Measurements from ENCODE around the gene SAP130. TPM values are rescaled to one million over a fixed set of nuclear protein-coding genes. Genes with fewer than 3 reads are reported as not detected.

The SAP130 gene
- polyA plus RNA-seq, 1 donor (not counting 4 experiments of a cell fraction or from before 2014, with no cell fraction given), result 11.6 TPM

GRCh38 chr2:128028668-128029054 lies 802 bp upstream of the SAP130 start:
- Histone ChIP-seq H3K4me3 (ENCODE audit: control insufficient read depth in 2 of 3, extremely low read depth in 1 of 3, insufficient read depth in 2 of 3, low read depth in 1 of 3, low read length in 3 of 3) (peak overlapping the region; percentile 82 to 95 (median 82)), H3K9me1 (ENCODE audit: control insufficient read depth, extremely low read depth, insufficient read depth, low read length) (no peaks in the 10 kb centered on the region), H3K4me1 (ENCODE audit: control insufficient read depth, extremely low read depth, insufficient read depth, low read length) (peaks cover 10% of the 10 kb centered on the region), H3K79me2 (ENCODE audit: control insufficient read depth, insufficient read depth, low read length) (peaks cover 18% of the 10 kb centered on the region), H3K36me3 (ENCODE audit: control insufficient read depth in 2 of 2, extremely low read depth in 1 of 2, insufficient read depth in 2 of 2, low read length in 2 of 2) (no peaks in the 10 kb centered on the region), H3K27me3 (ENCODE audit: control insufficient read depth, extremely low read depth, insufficient read depth, low read length) (no peaks in the 10 kb centered on the region), H3K4me2 (ENCODE audit: control insufficient read depth, extremely low read depth, insufficient read depth, low read depth, low read length) (peak overlapping the region; percentile 72), H3K9ac (ENCODE audit: control insufficient read depth, extremely low read depth, insufficient read depth, low read length) (peak overlapping the region; percentile 73), H4K20me1 (ENCODE audit: control insufficient read depth, extremely low read depth, insufficient read depth, low read length) (no peaks in the 10 kb centered on the region), H3K9me3 (ENCODE audit: control insufficient read depth, low read depth, low read length) (peaks cover 3% of the 10 kb centered on the region), H2AFZ (ENCODE audit: control insufficient read depth, low read length) (peak overlapping the region; percentile 99), H3K27ac (ENCODE audit: control insufficient read depth, insufficient read depth, low read length) (no peak overlapping the region)
- TF ChIP-seq EZH2 (IDR thresholded peaks at IDR 0.05; ENCODE audit: low read length), result no peak
- TF ChIP-seq CTCF (optimal IDR thresholded peaks at IDR 0.05 in 1 of 3, IDR thresholded peaks at IDR 0.05 in 1 of 3, conservative IDR thresholded peaks at IDR 0.05 in 1 of 3; ENCODE audit: extremely low read depth in 1 of 3, insufficient read depth in 2 of 3, low read length in 3 of 3), result no peak
- FAIRE-seq (no peak), DNase-seq (ENCODE audit: low read depth, low spot score) (no peak)
- dilution Hi-C loops (cut with MboI; ENCODE audit: extremely low pct_ligation_motif_present, low sequenced_read_pairs), result no loop called here

GRCh38 chr2:128027278-128027800 lies 520 bp downstream of the SAP130 start:
- DNase-seq (ENCODE audit: low read depth, low spot score), result peak; percentile 88
- Histone ChIP-seq H3K9ac (ENCODE audit: control insufficient read depth, extremely low read depth, insufficient read depth, low read length) (peak overlapping the region; percentile 86), H3K4me3 (ENCODE audit: control insufficient read depth in 2 of 3, extremely low read depth in 1 of 3, insufficient read depth in 2 of 3, low read depth in 1 of 3, low read length in 3 of 3) (peak overlapping the region; percentile 82 to 95 (median 88)), H4K20me1 (ENCODE audit: control insufficient read depth, extremely low read depth, insufficient read depth, low read length) (no peaks in the 10 kb centered on the region), H3K27me3 (ENCODE audit: control insufficient read depth, extremely low read depth, insufficient read depth, low read length) (no peaks in the 10 kb centered on the region), H2AFZ (ENCODE audit: control insufficient read depth, low read length) (peak overlapping the region; percentile 89), H3K79me2 (ENCODE audit: control insufficient read depth, insufficient read depth, low read length) (peaks cover 18% of the 10 kb centered on the region), H3K4me2 (ENCODE audit: control insufficient read depth, extremely low read depth, insufficient read depth, low read depth, low read length) (no peak overlapping the region), H3K36me3 (ENCODE audit: control insufficient read depth in 2 of 2, extremely low read depth in 1 of 2, insufficient read depth in 2 of 2, low read length in 2 of 2) (no peaks in the 10 kb centered on the region), H3K4me1 (ENCODE audit: control insufficient read depth, extremely low read depth, insufficient read depth, low read length) (peaks cover 10% of the 10 kb centered on the region), H3K9me1 (ENCODE audit: control insufficient read depth, extremely low read depth, insufficient read depth, low read length) (no peaks in the 10 kb centered on the region), H3K9me3 (ENCODE audit: control insufficient read depth, low read depth, low read length) (no peaks in the 10 kb centered on the region), H3K27ac (ENCODE audit: control insufficient read depth, insufficient read depth, low read length) (peak overlapping the region; percentile 49)
- dilution Hi-C loops (cut with MboI; ENCODE audit: extremely low pct_ligation_motif_present, low sequenced_read_pairs), result no loop called here
- no peak for FAIRE-seq
- TF ChIP-seq EZH2 (IDR thresholded peaks at IDR 0.05; ENCODE audit: low read length) (no peak), CTCF (optimal IDR thresholded peaks at IDR 0.05 in 1 of 3, IDR thresholded peaks at IDR 0.05 in 1 of 3, conservative IDR thresholded peaks at IDR 0.05 in 1 of 3; ENCODE audit: extremely low read depth in 1 of 3, insufficient read depth in 2 of 3, low read length in 3 of 3) (no peak)

Data from keratinocyte (primary cell).